NB4 (cell line): ENCODE results near the gene FOXJ3.

Experiments
- MYC ChIP-seq: IDR thresholded peaks from 2 replicates; pipeline ENCODE4 v1.6.1; 2011; ENCODE audit warnings: low read depth, low read length
- POLR2A ChIP-seq: IDR thresholded peaks from 2 replicates; pipeline ENCODE4 v1.6.1; 2011; ENCODE audit warnings: mild to moderate bottlenecking; ENCODE audit not compliant: insufficient read length; ENCODE audit errors: extremely low read depth
- TF ChIP-seq, protein P1 (sequence below): IDR thresholded peaks from one replicate; pipeline ENCODE4 v1.5.1; 2012; ENCODE audit warnings: low read depth, low read length
- TF ChIP-seq, protein P2 (sequence below): IDR thresholded peaks from 2 replicates; pipeline ENCODE4 v1.6.1; 2011; ENCODE audit warnings: low read depth, low read length

DNA sequence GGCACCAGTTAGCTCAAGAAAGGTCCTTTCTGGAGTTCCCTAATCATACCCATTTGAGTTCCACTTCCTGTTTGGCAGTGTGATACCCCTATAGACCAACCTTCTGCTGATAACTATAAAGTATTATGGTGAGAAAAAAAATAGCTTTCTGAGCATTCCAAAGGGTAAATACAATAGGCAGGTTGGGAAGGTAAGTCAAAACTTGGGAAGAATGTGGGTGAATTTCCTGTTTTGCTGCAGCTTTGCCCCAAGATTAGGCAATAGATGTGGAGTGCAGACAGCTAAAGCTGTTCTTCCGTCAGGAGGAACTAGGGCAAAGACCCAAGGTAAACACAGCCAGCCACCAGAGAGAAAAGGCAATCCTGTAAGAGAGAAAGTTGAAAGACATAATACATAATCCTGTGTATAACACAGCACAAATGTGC lies 120.6 kb downstream of the FOXJ3 start:
- TF ChIP-seq, protein P1, sequence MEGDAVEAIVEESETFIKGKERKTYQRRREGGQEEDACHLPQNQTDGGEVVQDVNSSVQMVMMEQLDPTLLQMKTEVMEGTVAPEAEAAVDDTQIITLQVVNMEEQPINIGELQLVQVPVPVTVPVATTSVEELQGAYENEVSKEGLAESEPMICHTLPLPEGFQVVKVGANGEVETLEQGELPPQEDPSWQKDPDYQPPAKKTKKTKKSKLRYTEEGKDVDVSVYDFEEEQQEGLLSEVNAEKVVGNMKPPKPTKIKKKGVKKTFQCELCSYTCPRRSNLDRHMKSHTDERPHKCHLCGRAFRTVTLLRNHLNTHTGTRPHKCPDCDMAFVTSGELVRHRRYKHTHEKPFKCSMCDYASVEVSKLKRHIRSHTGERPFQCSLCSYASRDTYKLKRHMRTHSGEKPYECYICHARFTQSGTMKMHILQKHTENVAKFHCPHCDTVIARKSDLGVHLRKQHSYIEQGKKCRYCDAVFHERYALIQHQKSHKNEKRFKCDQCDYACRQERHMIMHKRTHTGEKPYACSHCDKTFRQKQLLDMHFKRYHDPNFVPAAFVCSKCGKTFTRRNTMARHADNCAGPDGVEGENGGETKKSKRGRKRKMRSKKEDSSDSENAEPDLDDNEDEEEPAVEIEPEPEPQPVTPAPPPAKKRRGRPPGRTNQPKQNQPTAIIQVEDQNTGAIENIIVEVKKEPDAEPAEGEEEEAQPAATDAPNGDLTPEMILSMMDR, result no peak
- TF ChIP-seq POLR2A (no peak), MYC (no peak)
- TF ChIP-seq, protein P2, sequence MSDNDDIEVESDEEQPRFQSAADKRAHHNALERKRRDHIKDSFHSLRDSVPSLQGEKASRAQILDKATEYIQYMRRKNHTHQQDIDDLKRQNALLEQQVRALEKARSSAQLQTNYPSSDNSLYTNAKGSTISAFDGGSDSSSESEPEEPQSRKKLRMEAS, result no peak
